Muscle of arm (tissue), 12 donors: ENCODE measurements around the gene CARMIL1. TPM values are rescaled to one million over a fixed set of nuclear protein-coding genes. Genes with fewer than 3 reads are reported as not detected.
"Not testable (repeated sequence)": the region's sequence is repeated elsewhere in the genome, so short reads cannot be mapped to it uniquely, and the experiment has no call there.

Experiments used
- DNase-seq: peaks from one replicate; pipeline ENCODE4 v3.0.0-alpha.2; 2013
- polyA plus RNA-seq, 12 donors: library from polyadenylated mRNA; unstranded; fragments of 120-200 nt; gene quantifications; one replicate each; pipeline ENCODE4 v1.2.1, GENCODE V29; 2013; ENCODE audit not compliant: insufficient read length in 12 of 12

Gene CARMIL1
- polyA plus RNA-seq, 12 donors = 2.5 to 23.3 (median 3.5) TPM; not detected in 1

- no peak for DNase-seq
These were observed 1.8 kb upstream of the CARMIL1 start for GRCh38 chr6:25277386-25277785.

- DNase-seq = no peak
These were observed 1.3 kb upstream of the CARMIL1 start for GRCh38 chr6:25277857-25278256.

GRCh38 chr6:25278261-25278913 lies 787 bp upstream of the CARMIL1 start:
- no peak for DNase-seq

GRCh38 chr6:25279748-25280343 lies 672 bp downstream of the CARMIL1 start:
- DNase-seq = no peak

GRCh38 chr6:25280344-25281074 lies 1.3 kb downstream of the CARMIL1 start:
- no peak for DNase-seq

- no peak for DNase-seq
These were observed 7.7 kb downstream of the CARMIL1 start for GRCh38 chr6:25286891-25287290.

GRCh38 chr6:25287941-25288340 lies 8.8 kb downstream of the CARMIL1 start:
- no peak for DNase-seq

GRCh38 chr6:25288518-25288917 lies 9.3 kb downstream of the CARMIL1 start:
- no peak for DNase-seq

- no peak for DNase-seq
These were observed 11.3 kb downstream of the CARMIL1 start for GRCh38 chr6:25290306-25291060.

- DNase-seq = no peak
These were observed 13.2 kb downstream of the CARMIL1 start for GRCh38 chr6:25292384-25292783.

GRCh38 chr6:25295651-25296050 lies 16.5 kb downstream of the CARMIL1 start:
- DNase-seq = no peak

GRCh38 chr6:25296217-25296905 lies 17.2 kb downstream of the CARMIL1 start:
- no peak for DNase-seq

- no peak for DNase-seq
These were observed 17.9 kb downstream of the CARMIL1 start for GRCh38 chr6:25297039-25297441.

GRCh38 chr6:25297823-25298522 lies 18.8 kb downstream of the CARMIL1 start:
- no peak for DNase-seq

- DNase-seq = not testable (repeated sequence)
These were observed 19.3 kb downstream of the CARMIL1 start for GRCh38 chr6:25298523-25298865.

- no peak for DNase-seq
These were observed 22.2 kb downstream of the CARMIL1 start for GRCh38 chr6:25301362-25301761.

GRCh38 chr6:25302151-25302550 lies 23.0 kb downstream of the CARMIL1 start:
- DNase-seq = no peak

GRCh38 chr6:25302677-25303128 lies 23.5 kb downstream of the CARMIL1 start:
- DNase-seq = no peak

- no peak for DNase-seq
These were observed 24.1 kb downstream of the CARMIL1 start for GRCh38 chr6:25303254-25303653.

GRCh38 chr6:25306379-25306778 lies 27.2 kb downstream of the CARMIL1 start:
- no peak for DNase-seq
